SK-N-SH treated with all-trans-retinoic acid at 6 μM for 48 hours (cell line): ENCODE results near the gene FBXL14.

Source experiments
- ATAC-seq: fragments of 200-7000 bp; cut with Tn5 transposase; 3 replicates; pipeline ENCODE4 v1.9.1; 2020; ENCODE audit warnings: mild to moderate bottlenecking, moderate library complexity
- ARNTL ChIP-seq: fragments of 450-650 bp; formaldehyde crosslinking; IDR thresholded peaks from 2 replicates; pipeline ENCODE4 v1.5.0; 2020; ENCODE audit warnings: low read depth, mild to moderate bottlenecking, moderate library complexity, borderline replicate concordance
- BACH2 ChIP-seq: fragments of 250-450 bp; sonication (Bioruptor Pico); IDR thresholded peaks from 2 replicates; pipeline ENCODE4 v1.9.0; 2021; ENCODE audit warnings: mild to moderate bottlenecking, borderline replicate concordance
- CREB5 ChIP-seq: fragments of 250-450 bp; sonication (Bioruptor Pico); IDR thresholded peaks from 2 replicates; pipeline ENCODE4 v1.5.1; 2020; ENCODE audit warnings: low read depth, mild to moderate bottlenecking, moderate library complexity
- CSRNP3 ChIP-seq: fragments of 250-450 bp; sonication (Bioruptor Pico); IDR thresholded peaks from 2 replicates; pipeline ENCODE4 v1.5.1; 2021; ENCODE audit warnings: mild to moderate bottlenecking, moderate library complexity
- ESRRG ChIP-seq: fragments of 250-450 bp; sonication (Bioruptor Pico); IDR thresholded peaks from 2 replicates; pipeline ENCODE4 v1.6.1; 2021; ENCODE audit warnings: mild to moderate bottlenecking
- GLIS3 ChIP-seq: fragments of 250-450 bp; sonication (Bioruptor Pico); IDR thresholded peaks from 2 replicates; pipeline ENCODE4 v1.5.0; 2020; ENCODE audit warnings: mild to moderate bottlenecking, moderate library complexity
- ISL1 ChIP-seq: fragments of 250-450 bp; sonication (Bioruptor Pico); IDR thresholded peaks from 2 replicates; pipeline ENCODE4 v2.1.2; 2022; ENCODE audit warnings: mild to moderate bottlenecking, moderate library complexity
- OSR1 ChIP-seq: fragments of 250-450 bp; sonication (Bioruptor Pico); IDR thresholded peaks from 2 replicates; pipeline ENCODE4 v1.8.0; 2022; ENCODE audit warnings: moderate library complexity, mild to moderate bottlenecking, inconsistent platforms
- PATZ1 ChIP-seq: fragments of 250-450 bp; sonication (Bioruptor Pico); IDR thresholded peaks from 2 replicates; pipeline ENCODE4 v1.8.0; 2020; ENCODE audit warnings: mild to moderate bottlenecking, moderate library complexity, borderline replicate concordance
- PPARA ChIP-seq: fragments of 250-450 bp; sonication (Bioruptor Pico); IDR thresholded peaks from 2 replicates; pipeline ENCODE4 v1.5.0; 2020; ENCODE audit warnings: mild to moderate bottlenecking, borderline replicate concordance
- RARB ChIP-seq: fragments of 250-450 bp; sonication (Bioruptor Pico); IDR thresholded peaks from 2 replicates; pipeline ENCODE4 v1.8.0; 2021; ENCODE audit warnings: mild to moderate bottlenecking, moderate library complexity
- SNAI2 ChIP-seq: fragments of 250-450 bp; sonication (Bioruptor Pico); IDR thresholded peaks from 2 replicates; pipeline ENCODE4 v1.5.0; 2020; ENCODE audit warnings: mild to moderate bottlenecking, moderate library complexity
- TCF4 ChIP-seq: fragments of 250-450 bp; sonication (Bioruptor Pico); IDR thresholded peaks from 2 replicates; pipeline ENCODE4 v1.8.0; 2021; ENCODE audit warnings: mild to moderate bottlenecking, moderate library complexity, borderline replicate concordance
- TOX ChIP-seq: fragments of 250-450 bp; sonication (Bioruptor Pico); IDR thresholded peaks from 2 replicates; pipeline ENCODE4 v1.8.0; 2021; ENCODE audit warnings: mild to moderate bottlenecking, moderate library complexity, borderline replicate concordance
- ZC3H10 ChIP-seq: fragments of 250-450 bp; sonication (Bioruptor Pico); IDR thresholded peaks from 2 replicates; pipeline ENCODE4 v1.5.1; 2021; ENCODE audit warnings: mild to moderate bottlenecking, moderate library complexity
- ZFP3 ChIP-seq: fragments of 250-450 bp; sonication (Bioruptor Pico); IDR thresholded peaks from 2 replicates; pipeline ENCODE4 v1.5.0; 2020; ENCODE audit warnings: mild to moderate bottlenecking, moderate library complexity
- ZFP30 ChIP-seq: fragments of 450-650 bp; formaldehyde crosslinking; IDR thresholded peaks from 2 replicates; pipeline ENCODE4 v1.5.0; 2022; ENCODE audit warnings: mild to moderate bottlenecking, moderate library complexity
- ZNF565 ChIP-seq: fragments of 450-650 bp; formaldehyde crosslinking; conservative IDR thresholded peaks from 2 replicates; pipeline ENCODE4 v1.5.0; 2020; ENCODE audit warnings: low read depth, mild to moderate bottlenecking, moderate library complexity
- ZNF70 ChIP-seq: fragments of 450-650 bp; formaldehyde crosslinking; IDR thresholded peaks from 2 replicates; pipeline ENCODE4 v1.5.0; 2020; ENCODE audit warnings: mild to moderate bottlenecking, moderate library complexity
- TF ChIP-seq, protein P1 (sequence below): fragments of 250-450 bp; sonication (Bioruptor Pico); IDR thresholded peaks from 2 replicates; pipeline ENCODE4 v1.5.0; 2020; ENCODE audit warnings: mild to moderate bottlenecking, moderate library complexity
- TF ChIP-seq, protein P2 (sequence below): fragments of 250-450 bp; sonication (Bioruptor Pico); IDR thresholded peaks from 2 replicates; pipeline ENCODE4 v1.8.0; 2021; ENCODE audit warnings: low read depth, mild to moderate bottlenecking, moderate library complexity, borderline replicate concordance

The FBXL14 gene

DNA sequence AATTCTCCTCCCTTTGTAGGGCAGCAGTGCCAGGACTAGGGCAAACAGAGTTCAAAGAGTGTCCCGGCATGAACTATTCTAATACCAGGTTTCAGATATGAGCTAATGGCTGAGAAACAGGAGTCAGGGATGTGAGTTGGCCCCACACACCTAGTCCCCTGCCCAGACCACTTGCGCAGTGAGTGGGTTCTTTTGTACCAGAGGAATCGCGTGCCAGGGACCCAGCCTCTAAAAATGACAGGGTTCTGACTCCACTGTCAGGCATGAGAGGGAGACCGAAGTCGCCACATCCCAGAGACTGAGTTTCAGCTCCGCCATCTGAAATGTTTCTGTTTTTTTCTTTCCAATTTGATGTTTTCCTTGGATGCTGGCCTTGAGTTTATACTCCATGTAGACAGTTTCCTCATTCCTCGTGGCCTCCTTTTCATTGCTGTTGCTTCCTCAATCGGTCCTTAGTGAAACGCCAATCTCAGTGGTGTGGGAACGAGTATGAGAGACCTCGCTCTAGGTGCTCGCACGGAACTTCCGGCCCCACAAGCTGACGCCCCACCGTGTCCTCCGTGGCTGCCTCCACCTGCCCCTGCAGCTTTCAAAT is 31.5 kb downstream of the FBXL14 start:
- ATAC-seq: no peak
- TF ChIP-seq PATZ1 (CRISPR knock-in tag) (no peak), ISL1 (CRISPR knock-in tag) (no peak), ZC3H10 (no peak), ESRRG (CRISPR knock-in tag) (no peak), CSRNP3 (no peak), CREB5 (CRISPR knock-in tag) (no peak), OSR1 (no peak), SNAI2 (CRISPR knock-in tag) (no peak), ZNF70 (CRISPR knock-in tag) (no peak), GLIS3 (CRISPR knock-in tag) (no peak), ZFP3 (no peak), TCF4 (CRISPR knock-in tag) (no peak), ARNTL (no peak), RARB (CRISPR knock-in tag) (no peak), ZFP30 (CRISPR knock-in tag) (no peak)
- TF ChIP-seq, protein P1, sequence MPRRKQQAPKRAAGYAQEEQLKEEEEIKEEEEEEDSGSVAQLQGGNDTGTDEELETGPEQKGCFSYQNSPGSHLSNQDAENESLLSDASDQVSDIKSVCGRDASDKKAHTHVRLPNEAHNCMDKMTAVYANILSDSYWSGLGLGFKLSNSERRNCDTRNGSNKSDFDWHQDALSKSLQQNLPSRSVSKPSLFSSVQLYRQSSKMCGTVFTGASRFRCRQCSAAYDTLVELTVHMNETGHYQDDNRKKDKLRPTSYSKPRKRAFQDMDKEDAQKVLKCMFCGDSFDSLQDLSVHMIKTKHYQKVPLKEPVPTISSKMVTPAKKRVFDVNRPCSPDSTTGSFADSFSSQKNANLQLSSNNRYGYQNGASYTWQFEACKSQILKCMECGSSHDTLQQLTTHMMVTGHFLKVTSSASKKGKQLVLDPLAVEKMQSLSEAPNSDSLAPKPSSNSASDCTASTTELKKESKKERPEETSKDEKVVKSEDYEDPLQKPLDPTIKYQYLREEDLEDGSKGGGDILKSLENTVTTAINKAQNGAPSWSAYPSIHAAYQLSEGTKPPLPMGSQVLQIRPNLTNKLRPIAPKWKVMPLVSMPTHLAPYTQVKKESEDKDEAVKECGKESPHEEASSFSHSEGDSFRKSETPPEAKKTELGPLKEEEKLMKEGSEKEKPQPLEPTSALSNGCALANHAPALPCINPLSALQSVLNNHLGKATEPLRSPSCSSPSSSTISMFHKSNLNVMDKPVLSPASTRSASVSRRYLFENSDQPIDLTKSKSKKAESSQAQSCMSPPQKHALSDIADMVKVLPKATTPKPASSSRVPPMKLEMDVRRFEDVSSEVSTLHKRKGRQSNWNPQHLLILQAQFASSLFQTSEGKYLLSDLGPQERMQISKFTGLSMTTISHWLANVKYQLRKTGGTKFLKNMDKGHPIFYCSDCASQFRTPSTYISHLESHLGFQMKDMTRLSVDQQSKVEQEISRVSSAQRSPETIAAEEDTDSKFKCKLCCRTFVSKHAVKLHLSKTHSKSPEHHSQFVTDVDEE: no peak
- TF ChIP-seq, protein P2, sequence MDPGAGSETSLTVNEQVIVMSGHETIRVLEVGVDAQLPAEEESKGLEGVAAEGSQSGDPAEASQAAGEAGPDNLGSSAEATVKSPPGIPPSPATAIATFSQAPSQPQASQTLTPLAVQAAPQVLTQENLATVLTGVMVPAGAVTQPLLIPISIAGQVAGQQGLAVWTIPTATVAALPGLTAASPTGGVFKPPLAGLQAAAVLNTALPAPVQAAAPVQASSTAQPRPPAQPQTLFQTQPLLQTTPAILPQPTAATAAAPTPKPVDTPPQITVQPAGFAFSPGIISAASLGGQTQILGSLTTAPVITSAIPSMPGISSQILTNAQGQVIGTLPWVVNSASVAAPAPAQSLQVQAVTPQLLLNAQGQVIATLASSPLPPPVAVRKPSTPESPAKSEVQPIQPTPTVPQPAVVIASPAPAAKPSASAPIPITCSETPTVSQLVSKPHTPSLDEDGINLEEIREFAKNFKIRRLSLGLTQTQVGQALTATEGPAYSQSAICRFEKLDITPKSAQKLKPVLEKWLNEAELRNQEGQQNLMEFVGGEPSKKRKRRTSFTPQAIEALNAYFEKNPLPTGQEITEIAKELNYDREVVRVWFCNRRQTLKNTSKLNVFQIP: no peak

DNA sequence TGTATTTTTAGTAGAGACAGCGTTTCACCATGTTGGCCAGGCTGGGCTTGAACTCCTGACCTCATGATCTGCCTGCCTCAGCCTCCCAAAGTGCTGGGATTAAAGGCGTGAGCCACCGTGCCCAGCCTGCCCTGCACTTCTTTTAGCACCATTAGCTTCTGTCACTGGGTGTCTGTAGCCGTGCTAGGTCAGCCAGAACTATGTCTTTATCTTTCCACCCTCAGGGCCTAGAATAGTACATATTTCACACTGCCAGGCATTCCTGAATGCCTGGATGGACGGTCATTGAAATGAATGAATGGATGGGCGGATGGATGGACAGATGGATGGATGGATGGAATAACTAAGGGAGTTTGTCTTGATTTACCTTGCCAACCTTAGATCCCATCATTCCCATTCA is 33.7 kb downstream of the FBXL14 start:
- ATAC-seq: no peak
- TF ChIP-seq OSR1 (no peak), ISL1 (CRISPR knock-in tag) (no peak), CSRNP3 (no peak), ZC3H10 (no peak), PPARA (CRISPR knock-in tag) (no peak), PATZ1 (CRISPR knock-in tag) (no peak), ESRRG (CRISPR knock-in tag) (no peak), ARNTL (no peak), GLIS3 (CRISPR knock-in tag) (no peak), ZFP30 (CRISPR knock-in tag) (no peak), BACH2 (CRISPR knock-in tag) (no peak), ZNF565 (no peak), TOX (CRISPR knock-in tag) (no peak)
- TF ChIP-seq, protein P2: no peak
- TF ChIP-seq, protein P1: no peak
